Measurements from ENCODE around the gene CD72.

GRCh38 chr9:35594471-35594870, 23.7 kb downstream of the CD72 start:
- TF ChIP-seq, protein P1, sequence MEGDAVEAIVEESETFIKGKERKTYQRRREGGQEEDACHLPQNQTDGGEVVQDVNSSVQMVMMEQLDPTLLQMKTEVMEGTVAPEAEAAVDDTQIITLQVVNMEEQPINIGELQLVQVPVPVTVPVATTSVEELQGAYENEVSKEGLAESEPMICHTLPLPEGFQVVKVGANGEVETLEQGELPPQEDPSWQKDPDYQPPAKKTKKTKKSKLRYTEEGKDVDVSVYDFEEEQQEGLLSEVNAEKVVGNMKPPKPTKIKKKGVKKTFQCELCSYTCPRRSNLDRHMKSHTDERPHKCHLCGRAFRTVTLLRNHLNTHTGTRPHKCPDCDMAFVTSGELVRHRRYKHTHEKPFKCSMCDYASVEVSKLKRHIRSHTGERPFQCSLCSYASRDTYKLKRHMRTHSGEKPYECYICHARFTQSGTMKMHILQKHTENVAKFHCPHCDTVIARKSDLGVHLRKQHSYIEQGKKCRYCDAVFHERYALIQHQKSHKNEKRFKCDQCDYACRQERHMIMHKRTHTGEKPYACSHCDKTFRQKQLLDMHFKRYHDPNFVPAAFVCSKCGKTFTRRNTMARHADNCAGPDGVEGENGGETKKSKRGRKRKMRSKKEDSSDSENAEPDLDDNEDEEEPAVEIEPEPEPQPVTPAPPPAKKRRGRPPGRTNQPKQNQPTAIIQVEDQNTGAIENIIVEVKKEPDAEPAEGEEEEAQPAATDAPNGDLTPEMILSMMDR (IDR thresholded peaks at IDR 0.05; ENCODE audit: insufficient read depth, low read depth, low read length): no peak
- no peak for TF ChIP-seq EZH2 (IDR thresholded peaks at IDR 0.05; ENCODE audit: insufficient read depth, low read length)

All from astrocyte (in vitro differentiated cells and primary cell).